Stimulated activated CD4-positive, alpha-beta T cell treated with anti-CD3 and anti-CD28 coated beads, Interleukin-4, amount 100 ng/mL, for 4 hours (primary cell): Measurements from ENCODE around the gene TSC22D2.
A peak's percentile ranks its signal among the peaks of the same experiment; 100 is the strongest.

Experiments used
- DNase-seq, 2 experiments: peaks; one replicate each; pipeline ENCODE4 v3.0.0-alpha.2; 2020

Gene TSC22D2

GRCh38 chr3:150385296-150386242, 22.5 kb upstream of the TSC22D2 start:
- no peak for DNase-seq

GRCh38 chr3:150388498-150389418, 19.3 kb upstream of the TSC22D2 start:
- no peak for DNase-seq

GRCh38 chr3:150390087-150390486, 18.0 kb upstream of the TSC22D2 start:
- no peak for DNase-seq

- no peak for DNase-seq
Observed at GRCh38 chr3:150391161-150391560, 16.9 kb upstream of the TSC22D2 start.

- DNase-seq = no peak
Observed at GRCh38 chr3:150393745-150394144, 14.4 kb upstream of the TSC22D2 start.

GRCh38 chr3:150394606-150395005, 13.5 kb upstream of the TSC22D2 start:
- no peak for DNase-seq

- DNase-seq = no peak
Observed at GRCh38 chr3:150396491-150396890, 11.6 kb upstream of the TSC22D2 start.

- no peak for DNase-seq
Observed at GRCh38 chr3:150396956-150397550, 11.0 kb upstream of the TSC22D2 start.

- DNase-seq = no peak
Observed at GRCh38 chr3:150399060-150399459, 9.0 kb upstream of the TSC22D2 start.

- no peak for DNase-seq
Observed at GRCh38 chr3:150401285-150401684, 6.8 kb upstream of the TSC22D2 start.

GRCh38 chr3:150402217-150402616, 5.9 kb upstream of the TSC22D2 start:
- DNase-seq = no peak

GRCh38 chr3:150404023-150404422, 4.1 kb upstream of the TSC22D2 start:
- no peak for DNase-seq

- DNase-seq = peak in 1 of 2 experiments; percentile 19
Observed at GRCh38 chr3:150407051-150407807, 869 bp upstream of the TSC22D2 start.

GRCh38 chr3:150407808-150408220, 284 bp upstream of the TSC22D2 start:
- no peak for DNase-seq

GRCh38 chr3:150409125-150409511, 1.0 kb downstream of the TSC22D2 start:
- DNase-seq = no peak

GRCh38 chr3:150409512-150410310, 1.6 kb downstream of the TSC22D2 start:
- peak; percentile 63 to 72 for DNase-seq

- DNase-seq = peak in 1 of 2 experiments; percentile 13
Observed at GRCh38 chr3:150410311-150411105, 2.4 kb downstream of the TSC22D2 start.

- no peak for DNase-seq
Observed at GRCh38 chr3:150411106-150411460, 3.0 kb downstream of the TSC22D2 start.

GRCh38 chr3:150411546-150411945, 3.4 kb downstream of the TSC22D2 start:
- DNase-seq = no peak

GRCh38 chr3:150411976-150412375, 3.9 kb downstream of the TSC22D2 start:
- no peak for DNase-seq
